ENCODE data around the gene C3orf18. TPM values are rescaled to one million over a fixed set of nuclear protein-coding genes. Genes with fewer than 3 reads are reported as not detected.

Gene C3orf18
- total RNA-seq, 4 donors from 2014 or later = 1.3 to 3.7 (median 2.2) TPM

GRCh38 chr3:50599716-50600118, 32.2 kb upstream of the C3orf18 start:
- Histone ChIP-seq H3K4me3 (no peak overlapping the region), H3K36me3 (no peaks in the 10 kb centered on the region), H3K9me3 (no peaks in the 10 kb centered on the region), H3K4me1 (peaks cover 60% of the 10 kb centered on the region), H3K27ac (peak overlapping the region; percentile 97), H3K27me3 (no peaks in the 10 kb centered on the region)
- TF ChIP-seq POLR2A (IDR thresholded peaks at IDR 0.05) (no peak), POLR2AphosphoS5 (IDR thresholded peaks at IDR 0.05) (no peak), EP300 (IDR thresholded peaks at IDR 0.05) (no peak), CTCF (IDR thresholded peaks at IDR 0.05) (no peak)
- DNase-seq (ENCODE audit: low spot score in 2 of 2) = no peak
- 100% methylated on average over 1 of the region's 1 CpG for WGBS

GRCh38 chr3:50599115-50599715, 31.7 kb upstream of the C3orf18 start:
- Histone ChIP-seq H3K36me3 (no peaks in the 10 kb centered on the region), H3K27me3 (no peaks in the 10 kb centered on the region), H3K4me1 (peaks cover 55% of the 10 kb centered on the region), H3K9me3 (no peaks in the 10 kb centered on the region), H3K4me3 (no peak overlapping the region), H3K27ac (peak overlapping the region; percentile 97)
- WGBS = 88% methylated on average over 6 of the region's 6 CpGs
- no peak for DNase-seq (ENCODE audit: low spot score in 2 of 2)
- no peak for TF ChIP-seq POLR2AphosphoS5 (IDR thresholded peaks at IDR 0.05)
- no peak for TF ChIP-seq EP300 (IDR thresholded peaks at IDR 0.05)
- TF ChIP-seq POLR2A (IDR thresholded peaks at IDR 0.05) = no peak
- TF ChIP-seq CTCF (IDR thresholded peaks at IDR 0.05) = no peak

- Histone ChIP-seq H3K9me3 (no peaks in the 10 kb centered on the region), H3K27me3 (no peaks in the 10 kb centered on the region), H3K4me1 (peaks cover 43% of the 10 kb centered on the region), H3K27ac (no peak overlapping the region), H3K4me3 (no peak overlapping the region), H3K36me3 (no peaks in the 10 kb centered on the region)
- DNase-seq (ENCODE audit: low spot score in 2 of 2) = no peak
- no peak for TF ChIP-seq POLR2AphosphoS5 (IDR thresholded peaks at IDR 0.05)
- TF ChIP-seq CTCF (IDR thresholded peaks at IDR 0.05) = no peak
- TF ChIP-seq POLR2A (IDR thresholded peaks at IDR 0.05) = no peak
- no peak for TF ChIP-seq EP300 (IDR thresholded peaks at IDR 0.05)
- 24% methylated on average over 2 of the region's 2 CpGs for WGBS
Measured at GRCh38 chr3:50594253-50594785, 26.8 kb upstream of the C3orf18 start.

GRCh38 chr3:50592568-50592967, 25.0 kb upstream of the C3orf18 start:
- peaks cover 49% of the 10 kb centered on the region for H3K4me1 ChIP-seq
- 15% methylated on average over 5 of the region's 5 CpGs for WGBS
- H3K27ac ChIP-seq = peak overlapping the region; percentile 49
- no peak for TF ChIP-seq POLR2AphosphoS5 (IDR thresholded peaks at IDR 0.05)
- no peak for TF ChIP-seq CTCF (IDR thresholded peaks at IDR 0.05)
- no peak for TF ChIP-seq EP300 (IDR thresholded peaks at IDR 0.05)
- TF ChIP-seq POLR2A (IDR thresholded peaks at IDR 0.05) = no peak
- H3K27me3 ChIP-seq = no peaks in the 10 kb centered on the region
- no peaks in the 10 kb centered on the region for H3K9me3 ChIP-seq
- no peak for DNase-seq (ENCODE audit: low spot score in 2 of 2)
- H3K4me3 ChIP-seq = no peak overlapping the region
- H3K36me3 ChIP-seq = no peaks in the 10 kb centered on the region

GRCh38 chr3:50591196-50591741, 23.7 kb upstream of the C3orf18 start:
- peak overlapping the region; percentile 68 for H3K27ac ChIP-seq
- H3K27me3 ChIP-seq = no peaks in the 10 kb centered on the region
- TF ChIP-seq CTCF (IDR thresholded peaks at IDR 0.05) (no peak), POLR2AphosphoS5 (IDR thresholded peaks at IDR 0.05) (no peak), EP300 (IDR thresholded peaks at IDR 0.05) (no peak), POLR2A (IDR thresholded peaks at IDR 0.05) (no peak)
- H3K36me3 ChIP-seq = no peaks in the 10 kb centered on the region
- H3K9me3 ChIP-seq = no peaks in the 10 kb centered on the region
- no peak for DNase-seq (ENCODE audit: low spot score in 2 of 2)
- H3K4me1 ChIP-seq = peaks cover 49% of the 10 kb centered on the region
- 70% methylated on average over 2 of the region's 9 CpGs for WGBS
- H3K4me3 ChIP-seq = no peak overlapping the region
